ENCODE data around the gene ATP6V0A1. TPM values are rescaled to one million over a fixed set of nuclear protein-coding genes. Genes with fewer than 3 reads are reported as not detected.
A peak's percentile ranks its signal among the peaks of the same experiment; 100 is the strongest.

Gene ATP6V0A1
- total RNA-seq, 1 experiment from 2014 or later: 112 TPM

DNA sequence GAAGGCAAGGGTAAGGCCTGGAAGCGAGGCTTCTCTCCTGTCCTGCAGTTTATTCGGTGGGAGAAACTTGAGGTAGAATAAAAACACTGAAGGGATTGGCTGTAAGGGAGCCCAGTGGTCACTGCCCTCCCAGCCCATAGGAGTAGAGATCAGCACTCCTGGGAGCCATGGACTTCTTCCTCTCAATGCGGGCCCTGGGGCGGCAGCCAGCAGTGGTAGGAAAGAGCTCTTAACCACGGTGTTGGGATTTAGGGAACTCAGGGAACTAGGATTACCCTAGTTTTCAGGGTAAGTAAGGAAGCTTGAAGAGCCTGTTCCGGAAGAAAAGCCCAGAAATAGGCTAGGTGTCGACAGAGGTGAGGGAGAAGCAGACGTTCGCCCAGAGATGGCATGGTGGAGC, 53.6 kb downstream of the ATP6V0A1 start:
- in situ Hi-C loops (cut with HindIII; ENCODE audit: low sequenced_read_pairs): no loop called here
- no peak for DNase-seq (ENCODE audit: low spot score)

DNA sequence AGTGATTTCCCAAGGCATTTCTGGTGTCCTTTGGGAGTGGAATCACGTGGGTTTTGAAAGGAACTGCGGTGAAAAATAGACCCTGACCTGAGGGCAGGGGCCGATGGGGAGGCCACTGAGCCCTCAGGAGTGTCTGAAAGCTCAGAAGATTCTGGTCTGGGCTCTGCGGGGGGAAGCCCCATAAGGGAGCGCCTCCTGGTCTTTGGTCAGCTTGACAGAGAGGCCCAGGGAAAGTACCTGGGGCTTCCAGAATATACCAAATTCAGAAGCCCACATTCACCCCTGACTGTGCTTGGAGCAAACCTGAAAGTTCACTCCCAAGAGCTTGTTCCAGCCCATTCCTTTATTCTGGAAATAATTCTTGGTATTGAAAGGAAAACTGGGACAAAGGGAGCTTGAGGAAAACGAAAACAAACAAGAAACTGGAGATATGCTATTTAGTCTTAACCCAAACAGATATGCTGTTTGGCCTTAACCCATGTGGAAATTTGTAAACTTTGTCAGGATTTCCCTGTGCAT, 54.1 kb downstream of the ATP6V0A1 start:
- in situ Hi-C loops (cut with HindIII; ENCODE audit: low sequenced_read_pairs): no loop called here
- no peak for DNase-seq (ENCODE audit: low spot score)

DNA sequence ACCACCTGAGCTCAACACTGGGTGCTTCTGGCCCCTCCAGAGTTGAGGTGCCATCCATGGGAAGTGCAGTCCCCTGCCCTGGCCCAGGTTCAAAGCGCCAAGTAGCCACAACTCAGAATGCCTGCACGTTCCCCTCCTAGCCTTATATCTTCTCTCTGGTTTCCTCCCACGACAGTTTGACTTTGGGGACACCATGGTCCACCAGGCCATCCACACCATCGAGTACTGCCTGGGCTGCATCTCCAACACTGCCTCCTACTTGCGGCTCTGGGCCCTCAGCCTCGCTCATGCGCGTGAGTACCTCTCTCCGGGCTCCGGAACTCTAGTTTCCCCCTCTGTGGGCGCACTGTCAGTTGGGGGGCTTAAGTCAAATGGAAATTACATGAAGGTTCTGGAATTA, 55.0 kb downstream of the ATP6V0A1 start:
- in situ Hi-C loops (cut with HindIII; ENCODE audit: low sequenced_read_pairs): no loop called here
- no peak for DNase-seq (ENCODE audit: low spot score)

DNA sequence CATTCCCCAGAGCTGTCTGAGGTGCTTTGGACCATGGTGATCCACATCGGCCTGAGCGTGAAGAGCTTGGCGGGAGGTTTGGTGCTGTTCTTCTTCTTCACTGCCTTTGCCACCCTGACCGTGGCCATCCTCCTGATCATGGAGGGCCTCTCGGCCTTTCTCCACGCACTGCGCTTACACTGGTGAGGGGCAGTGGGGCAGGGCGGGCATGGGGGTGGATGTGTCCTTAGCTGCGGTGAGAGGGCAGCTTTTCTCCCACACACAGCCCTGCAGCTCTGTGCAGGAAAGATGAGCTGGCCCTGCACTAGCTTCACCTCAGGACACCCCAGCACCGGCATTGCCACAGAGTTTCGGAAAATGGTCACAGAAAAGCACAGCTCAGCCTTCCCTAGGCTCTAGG, 55.6 kb downstream of the ATP6V0A1 start:
- in situ Hi-C loops (cut with HindIII; ENCODE audit: low sequenced_read_pairs): no loop called here
- DNase-seq (ENCODE audit: low spot score): no peak

DNA sequence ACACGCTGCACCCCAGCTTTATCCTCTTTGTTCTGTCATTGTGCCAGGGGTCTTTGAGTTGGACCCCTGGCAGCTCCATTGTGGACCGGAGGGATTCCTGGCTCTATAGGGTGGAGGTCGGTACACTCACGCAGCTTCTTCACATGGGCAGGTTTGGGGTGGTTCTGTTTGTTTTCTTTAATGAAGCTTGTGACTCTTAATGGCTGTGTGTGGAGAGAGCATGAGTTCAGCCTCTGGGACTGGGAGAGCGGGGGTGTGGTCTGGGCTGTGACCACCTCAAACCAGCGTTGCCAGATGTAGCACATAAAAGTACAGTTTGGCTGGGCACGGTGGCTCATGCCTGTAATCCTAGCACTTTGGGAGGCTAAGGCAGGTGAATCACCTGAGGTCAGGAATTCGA, 56.2 kb downstream of the ATP6V0A1 start:
- DNase-seq (ENCODE audit: low spot score): no peak
- in situ Hi-C loops (cut with HindIII; ENCODE audit: low sequenced_read_pairs): no loop called here

DNA sequence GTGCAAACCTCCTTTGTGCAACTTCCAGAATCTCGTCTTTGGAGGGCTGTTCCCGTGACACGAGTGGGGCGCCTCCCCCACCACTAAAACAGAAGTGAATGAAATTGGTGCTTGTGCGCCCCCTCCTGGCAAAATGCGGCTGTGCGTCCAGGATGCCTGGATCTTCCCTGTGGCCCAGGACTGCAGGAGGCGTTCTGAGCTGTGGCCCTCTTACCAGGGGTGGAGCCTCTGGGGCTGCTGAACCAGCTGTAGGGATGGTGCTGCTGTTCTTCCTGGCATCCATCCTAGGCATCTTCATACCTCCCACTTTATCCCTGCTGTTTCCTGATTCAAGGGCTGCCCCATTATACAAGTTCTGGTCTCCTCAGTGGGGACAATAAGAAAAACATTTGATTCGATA, 58.8 kb downstream of the ATP6V0A1 start:
- in situ Hi-C loops (cut with HindIII; ENCODE audit: low sequenced_read_pairs): no loop called here
- DNase-seq (ENCODE audit: low spot score): peak; percentile 67

DNA sequence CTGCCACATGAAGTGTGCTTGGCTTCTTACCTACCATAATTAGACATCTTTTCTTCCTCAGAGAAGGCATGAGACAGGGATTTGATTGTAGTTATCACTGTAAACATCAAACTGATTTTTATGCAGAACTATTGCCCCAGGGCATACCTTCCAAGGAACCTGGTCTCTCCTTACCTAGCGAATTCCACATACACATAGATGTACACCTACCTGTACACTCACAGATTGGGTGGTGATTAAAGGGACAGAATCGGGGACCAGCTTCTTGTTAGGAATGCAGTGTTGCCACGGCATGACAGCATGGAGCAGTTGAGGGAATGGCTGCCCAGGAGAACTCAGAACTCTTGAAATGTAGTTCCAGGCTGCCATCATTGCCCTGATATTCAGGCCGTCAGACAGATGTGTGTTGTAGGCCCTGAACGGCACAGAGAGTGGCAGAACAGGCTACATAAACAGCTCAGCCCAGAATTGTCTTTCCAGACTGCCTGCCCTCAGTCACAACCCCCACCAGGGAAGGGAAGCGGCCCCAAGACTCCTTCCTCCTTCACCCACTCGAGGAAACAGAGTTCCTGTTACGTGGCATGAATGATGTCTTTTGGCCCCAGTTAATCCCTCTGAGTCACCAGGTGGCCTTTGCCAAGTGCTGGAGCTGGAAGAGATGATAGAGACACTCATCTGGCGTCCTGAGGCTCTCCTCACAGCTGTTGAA, 59.5 kb downstream of the ATP6V0A1 start:
- in situ Hi-C loops (cut with HindIII; ENCODE audit: low sequenced_read_pairs): no loop called here
- no peak for DNase-seq (ENCODE audit: low spot score)

DNA sequence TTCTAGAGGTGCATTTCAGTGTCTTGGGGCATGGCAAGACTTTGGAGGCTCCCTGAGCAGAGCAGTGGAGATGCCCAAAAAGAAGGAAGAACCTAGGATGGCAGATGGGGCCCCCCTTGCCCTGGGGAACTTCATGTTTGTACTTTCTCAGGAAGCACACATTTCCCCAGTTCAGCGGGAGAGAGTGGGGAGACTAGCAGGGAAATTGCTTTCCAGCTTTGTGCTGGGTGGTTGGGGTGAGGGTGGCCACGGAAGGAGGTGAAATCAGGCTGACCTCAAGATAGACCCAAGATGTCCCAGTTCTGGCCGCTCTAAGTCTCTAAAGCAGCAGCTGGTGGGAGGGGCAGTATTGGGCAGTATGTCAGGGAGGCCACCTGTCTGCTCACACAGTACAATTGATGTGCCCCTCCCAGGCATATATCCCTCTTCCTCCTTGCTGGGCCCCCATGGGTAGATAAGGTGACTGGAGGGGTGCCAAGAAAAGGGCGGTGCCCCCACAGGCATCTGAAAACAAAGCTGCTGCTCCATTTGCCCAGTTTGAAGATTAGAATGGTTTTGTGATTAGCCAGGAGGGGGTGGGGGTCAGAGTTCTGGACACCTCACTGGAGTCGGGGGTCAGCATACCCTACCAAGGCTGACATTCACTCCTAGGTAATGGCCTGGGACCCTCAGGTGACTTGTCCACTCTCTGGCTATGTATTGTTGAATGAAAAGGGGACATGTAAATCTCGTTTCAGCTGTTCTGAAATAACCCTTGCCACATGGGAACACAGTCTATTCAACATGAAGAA, 60.3 kb downstream of the ATP6V0A1 start:
- in situ Hi-C loops (cut with HindIII; ENCODE audit: low sequenced_read_pairs): no loop called here
- peak; percentile 32 for DNase-seq (ENCODE audit: low spot score)

DNA sequence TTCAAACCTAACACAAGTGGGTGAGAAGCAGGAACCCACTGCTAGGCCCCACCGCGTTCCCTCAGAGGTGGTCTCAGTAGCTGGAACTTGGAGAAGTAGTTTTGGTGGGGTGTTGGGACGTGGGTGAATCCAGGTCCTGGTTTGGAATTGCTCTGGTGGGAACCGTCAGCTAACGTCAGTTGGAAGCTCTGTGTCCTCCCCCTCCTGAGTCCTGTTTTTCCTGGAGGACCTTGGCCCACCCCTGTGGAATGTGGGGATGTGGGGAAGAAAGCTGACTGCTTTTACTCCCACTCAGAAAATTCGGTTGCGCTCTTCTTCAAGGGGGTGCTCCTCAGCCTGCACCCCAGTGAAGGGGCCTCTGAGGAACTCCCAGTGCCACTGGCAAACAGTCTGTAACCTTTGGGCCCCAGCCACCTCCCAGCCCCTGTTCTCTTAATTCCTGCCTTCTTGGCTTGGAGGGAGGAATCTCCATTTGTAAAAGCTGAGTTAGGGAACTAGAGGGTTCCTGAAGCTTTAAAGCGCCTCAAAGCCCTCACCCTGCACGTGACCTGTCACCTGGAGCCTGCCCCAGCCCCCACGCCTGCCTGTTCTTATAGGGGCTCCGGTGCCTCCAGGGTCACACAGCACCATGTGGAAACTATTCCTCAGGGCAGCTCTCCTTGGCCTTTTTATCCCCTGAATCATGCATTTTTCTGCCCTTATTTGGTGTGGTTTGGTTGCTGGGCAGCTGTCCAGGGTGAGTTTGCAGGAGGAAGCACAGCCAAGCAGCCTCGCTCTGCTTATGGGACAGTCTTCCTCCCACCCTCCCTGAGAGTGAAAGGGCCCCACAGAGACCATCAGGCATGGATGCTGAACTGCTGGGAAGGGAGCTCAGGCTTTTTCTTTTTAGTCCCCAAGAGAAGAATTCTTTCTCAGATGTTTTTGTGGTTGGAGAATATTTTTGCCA, 61.1 kb downstream of the ATP6V0A1 start:
- peak; percentile 79 for DNase-seq (ENCODE audit: low spot score)
- in situ Hi-C loops (cut with HindIII; ENCODE audit: low sequenced_read_pairs): loop anchor here (5.0 kb wide), 1 partner anchor 98 kb away; the partner anchor contains the start of gene CAVIN1

DNA sequence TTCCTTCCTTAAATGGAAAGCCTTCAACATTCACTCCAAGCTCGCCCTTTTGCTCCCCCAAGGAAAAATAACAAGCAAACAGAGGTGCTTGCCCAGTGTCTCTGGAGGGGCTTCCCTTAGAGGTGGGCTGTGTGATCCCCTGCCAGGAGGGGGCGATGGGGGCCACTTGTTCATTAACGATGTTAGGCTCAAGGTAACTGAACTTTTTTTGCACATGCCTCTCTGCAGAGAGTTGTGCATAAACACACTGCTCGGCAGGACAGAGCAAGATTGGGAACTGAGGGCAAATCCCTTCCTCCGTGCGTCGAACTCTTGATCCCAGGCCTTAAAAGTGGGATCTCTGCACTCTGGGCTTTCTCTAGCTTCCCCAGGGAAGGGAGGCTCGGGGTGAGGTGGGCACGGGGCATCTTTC, 61.9 kb downstream of the ATP6V0A1 start:
- DNase-seq (ENCODE audit: low spot score): no peak

DNA sequence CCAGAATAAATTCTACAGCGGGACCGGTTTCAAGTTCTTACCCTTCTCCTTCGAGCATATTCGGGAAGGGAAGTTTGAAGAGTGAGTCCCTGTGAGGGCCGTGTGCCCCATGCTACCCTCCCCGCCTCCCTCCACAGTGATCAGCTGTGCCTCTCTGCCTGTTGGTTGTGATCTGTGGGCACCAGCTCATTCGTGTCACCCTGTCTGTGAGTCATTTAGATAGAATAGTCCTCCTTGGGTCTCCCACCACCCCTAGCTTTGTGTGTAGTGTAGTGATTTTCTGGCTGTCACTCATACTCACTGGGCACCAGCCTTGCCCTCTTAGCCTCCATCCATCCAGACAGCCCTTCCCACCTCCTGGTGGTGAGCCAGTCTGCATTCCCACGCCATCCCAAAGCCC, 62.4 kb downstream of the ATP6V0A1 start:
- in situ Hi-C loops (cut with HindIII; ENCODE audit: low sequenced_read_pairs): loop anchor here (5.0 kb wide), 1 partner anchor 99 kb away; the partner anchor contains the start of gene CAVIN1
- no peak for DNase-seq (ENCODE audit: low spot score)

More for the DNA sequence above, 61.9 kb downstream of the ATP6V0A1 start:
- in situ Hi-C loops (cut with HindIII; ENCODE audit: low sequenced_read_pairs): loop anchor here (5.0 kb wide), 1 partner anchor 98 kb away; the partner anchor contains the start of gene CAVIN1

DNA sequence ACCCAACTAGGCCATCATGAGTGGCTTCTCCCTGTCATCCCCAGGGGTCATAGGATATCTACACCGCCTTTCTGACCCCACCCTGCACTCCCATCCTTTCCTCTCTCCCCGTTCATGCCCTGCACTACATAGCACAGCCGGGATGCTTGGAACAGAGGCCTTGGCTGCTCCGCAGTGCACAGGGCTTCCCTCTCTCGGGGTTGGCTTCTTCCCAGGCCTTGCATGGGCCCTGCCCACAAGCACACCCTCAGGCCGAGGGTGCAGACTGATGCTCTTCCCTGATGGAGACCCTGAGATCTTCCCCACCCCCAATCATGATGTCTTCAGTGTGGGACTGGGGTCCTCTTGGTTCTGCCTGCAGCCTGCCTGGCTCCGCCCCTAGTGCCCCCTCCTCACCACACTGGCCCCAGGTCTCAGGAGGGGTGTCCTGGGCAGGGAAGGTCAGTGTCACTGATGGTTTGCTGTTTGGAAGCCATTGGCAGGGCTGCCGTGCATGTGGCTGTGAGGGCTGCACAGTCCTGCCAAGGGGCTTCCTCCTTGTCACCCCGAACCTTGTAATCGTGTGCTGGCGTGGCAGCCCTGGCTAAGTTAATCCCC, 63.1 kb downstream of the ATP6V0A1 start:
- in situ Hi-C loops (cut with HindIII; ENCODE audit: low sequenced_read_pairs): loop anchor here (5.0 kb wide), 1 partner anchor 99 kb away; the partner anchor contains the start of gene CAVIN1
- no peak for DNase-seq (ENCODE audit: low spot score)

DNA sequence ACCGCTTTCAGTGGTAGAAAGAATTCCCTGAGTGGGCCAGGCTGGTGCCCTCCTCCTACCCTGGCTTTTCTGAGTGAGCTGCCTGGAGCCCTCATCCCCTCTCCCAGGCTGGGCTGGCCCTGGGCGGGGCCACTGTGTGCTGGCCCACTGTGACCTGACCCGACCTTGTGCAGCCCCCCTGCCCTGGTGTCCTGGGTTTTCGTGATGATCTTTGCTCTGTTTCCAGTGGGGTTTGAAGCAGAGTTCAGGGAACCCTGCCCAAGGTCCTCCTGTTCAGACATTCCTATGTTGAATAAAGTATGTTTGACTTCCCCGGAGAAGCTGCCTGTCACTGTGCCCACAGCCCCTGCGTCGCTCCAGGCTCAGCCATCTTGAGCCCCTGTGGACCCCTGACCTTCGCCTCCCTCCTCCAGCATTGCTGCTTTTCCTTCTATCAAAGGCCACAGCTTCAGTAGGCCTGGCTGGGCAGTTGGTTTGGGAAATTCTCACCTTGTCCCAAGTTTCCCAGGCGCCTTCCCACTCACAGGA, 63.6 kb downstream of the ATP6V0A1 start:
- DNase-seq (ENCODE audit: low spot score): no peak
- in situ Hi-C loops (cut with HindIII; ENCODE audit: low sequenced_read_pairs): loop anchor here (5.0 kb wide), 1 partner anchor 100 kb away; the partner anchor contains the start of gene CAVIN1

DNA sequence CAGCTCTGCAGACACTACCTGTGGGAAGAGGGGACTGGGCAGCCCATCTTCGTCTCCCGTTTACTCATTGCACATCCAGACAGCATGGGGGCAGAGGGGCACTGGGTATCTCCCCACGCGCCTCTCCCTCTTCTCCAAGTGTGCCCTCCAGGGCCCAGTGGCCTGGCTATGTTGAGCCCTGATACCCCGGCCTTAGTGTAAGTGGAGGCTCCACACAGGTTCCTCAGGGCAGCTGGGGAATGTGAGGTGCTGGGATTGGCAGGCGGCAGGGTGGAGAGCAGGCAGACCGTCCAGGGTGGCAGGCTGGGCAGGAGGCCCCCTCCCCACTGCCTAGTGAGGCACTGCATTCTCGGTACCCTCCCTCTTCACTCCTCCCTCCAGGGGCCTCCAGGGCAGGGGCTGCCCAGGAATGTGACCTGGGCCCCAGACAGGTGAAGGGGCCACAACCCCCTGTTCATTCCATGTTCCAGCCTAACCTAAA, 64.2 kb downstream of the ATP6V0A1 start:
- in situ Hi-C loops (cut with HindIII; ENCODE audit: low sequenced_read_pairs): loop anchor here (5.0 kb wide), 1 partner anchor 101 kb away; the partner anchor contains the start of gene CAVIN1
- DNase-seq (ENCODE audit: low spot score): no peak

DNA sequence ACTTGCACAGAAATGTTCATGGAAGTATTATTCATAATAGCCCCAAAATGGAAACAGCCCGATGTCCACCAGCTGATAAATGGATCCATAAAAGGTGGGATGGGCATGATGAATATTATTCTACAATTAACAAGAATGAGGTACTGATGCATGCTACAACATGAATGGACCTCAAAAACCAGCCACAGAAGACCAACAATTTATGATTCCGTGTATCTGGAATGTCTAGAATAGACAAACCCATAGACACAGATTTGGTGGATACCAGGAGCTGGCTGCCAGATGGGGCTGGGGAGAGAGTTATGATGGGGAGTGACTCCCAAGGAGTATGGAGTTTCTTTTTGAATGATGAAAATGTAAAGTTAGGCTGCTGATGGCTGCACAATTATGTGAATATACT, 66.5 kb downstream of the ATP6V0A1 start:
- in situ Hi-C loops (cut with HindIII; ENCODE audit: low sequenced_read_pairs): no loop called here
- no peak for DNase-seq (ENCODE audit: low spot score)

DNA sequence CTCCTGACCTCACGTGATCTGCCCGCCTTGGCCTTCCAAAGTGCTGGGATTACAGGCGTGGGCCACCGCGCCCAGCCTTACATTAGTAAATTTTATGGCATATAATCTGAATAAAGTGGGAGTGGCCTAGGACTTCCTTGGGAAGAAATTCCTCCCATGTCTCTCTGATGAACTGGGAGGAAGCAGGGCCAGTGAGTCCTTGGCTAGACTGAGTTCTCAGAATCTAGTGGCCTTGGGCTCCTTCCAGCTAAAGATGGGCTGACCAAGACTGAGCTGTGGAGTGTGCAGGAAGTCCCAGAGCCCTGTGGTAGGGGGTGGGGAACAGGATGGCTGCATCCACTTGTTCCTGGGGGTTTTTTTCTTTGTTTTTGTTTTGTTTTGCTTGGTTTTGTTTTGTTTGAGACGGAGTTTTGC, 67.4 kb downstream of the ATP6V0A1 start:
- in situ Hi-C loops (cut with HindIII; ENCODE audit: low sequenced_read_pairs): no loop called here
- no peak for DNase-seq (ENCODE audit: low spot score)

DNA sequence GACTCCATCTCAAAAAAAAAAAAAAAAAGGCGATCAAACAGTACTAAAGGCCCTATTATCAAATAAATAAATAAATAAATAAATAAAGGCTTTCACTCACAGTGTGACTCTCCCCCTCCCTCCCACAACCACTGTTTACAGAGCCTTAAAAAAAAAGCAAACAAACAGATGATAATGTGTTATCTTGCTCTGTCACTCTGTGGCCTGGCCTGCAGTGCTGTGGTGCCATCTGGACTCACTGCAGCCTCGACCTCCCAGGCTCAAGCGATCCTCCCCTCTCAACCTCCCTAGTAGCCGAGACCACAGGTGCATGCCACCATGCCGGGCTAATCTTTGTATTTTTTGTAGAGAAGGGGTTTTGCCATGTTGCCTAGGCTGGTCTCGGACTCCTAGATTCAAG, 69.3 kb downstream of the ATP6V0A1 start:
- in situ Hi-C loops (cut with HindIII; ENCODE audit: low sequenced_read_pairs): no loop called here
- no peak for DNase-seq (ENCODE audit: low spot score)

DNA sequence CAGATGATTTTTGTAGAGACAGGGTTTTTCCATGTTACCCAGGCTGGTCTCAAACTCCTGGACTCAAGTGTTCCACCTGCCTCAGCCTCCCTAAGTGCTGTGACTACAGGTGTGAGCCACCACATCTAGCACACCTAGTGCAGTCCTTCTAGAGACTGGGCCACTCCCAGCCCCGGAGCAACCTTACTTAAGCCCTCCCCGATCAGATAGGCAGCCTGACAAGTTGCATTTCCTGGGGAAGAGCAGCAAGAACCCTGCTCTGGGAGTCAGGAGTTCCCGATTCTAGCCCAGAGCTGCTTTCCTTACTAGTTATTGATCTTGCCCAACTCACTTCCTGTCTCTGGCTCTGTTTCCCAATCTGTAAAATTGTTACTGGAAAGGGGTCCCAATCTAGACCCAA, 70.4 kb downstream of the ATP6V0A1 start:
- no peak for DNase-seq (ENCODE audit: low spot score)
- in situ Hi-C loops (cut with HindIII; ENCODE audit: low sequenced_read_pairs): no loop called here

Data from G401 (cell line).